ENCODE results near the gene CLCN1. TPM values are rescaled to one million over a fixed set of nuclear protein-coding genes. Genes with fewer than 3 reads are reported as not detected.

The CLCN1 gene
- total RNA-seq, 1 experiment from 2014 or later = not detected

- no TSS peak for BruUV-seq (replicated peaks)
- Histone ChIP-seq H3K27me3 (replicated peaks; ENCODE audit: insufficient read depth, low read depth, low read length, poor library complexity) (no peaks in the 10 kb centered on the region), H3K4me3 (ENCODE audit: low read depth, low read length, poor library complexity, severe bottlenecking) (no peak overlapping the region), H3K4me1 (ENCODE audit: insufficient read depth, low read length, poor library complexity, severe bottlenecking) (no peaks in the 10 kb centered on the region), H3K27ac (ENCODE audit: low read depth, low read length, poor library complexity, severe bottlenecking) (no peak overlapping the region), H3K9me3 (ENCODE audit: low read depth, low read length, poor library complexity, severe bottlenecking) (no peaks in the 10 kb centered on the region), H3K36me3 (ENCODE audit: insufficient read depth, low read length, poor library complexity, severe bottlenecking) (peaks cover 24% of the 10 kb centered on the region)
- intact Hi-C loops (cut with micrococcal nuclease; ENCODE audit: unreplicated experiment) = no loop called here
- CTCF ChIA-PET = no interaction called here
- DNase-seq (ENCODE audit: low spot score) = no peak
- POLR2A ChIA-PET (ENCODE audit: low non-redundant PET) = no interaction called here
- TF ChIP-seq CTCF (conservative IDR thresholded peaks at IDR 0.05; ENCODE audit: low read depth, low read length) = no peak
- TF ChIP-seq EZH2 (IDR thresholded peaks at IDR 0.05; ENCODE audit: borderline replicate concordance, low read depth, low read length, poor library complexity, severe bottlenecking) = no peak
Observed at GRCh38 chr7:143389316-143390103, 73.6 kb downstream of the CLCN1 start.

- ChIA-PET POLR2A (ENCODE audit: low non-redundant PET) (no interaction called here), CTCF (no interaction called here)
- TF ChIP-seq CTCF (conservative IDR thresholded peaks at IDR 0.05; ENCODE audit: low read depth, low read length) = no peak
- TF ChIP-seq EZH2 (IDR thresholded peaks at IDR 0.05; ENCODE audit: borderline replicate concordance, low read depth, low read length, poor library complexity, severe bottlenecking) = no peak
- no peak overlapping the region for H3K4me3 ChIP-seq (ENCODE audit: low read depth, low read length, poor library complexity, severe bottlenecking)
- peaks cover 24% of the 10 kb centered on the region for H3K36me3 ChIP-seq (ENCODE audit: insufficient read depth, low read length, poor library complexity, severe bottlenecking)
- intact Hi-C loops (cut with micrococcal nuclease; ENCODE audit: unreplicated experiment) = no loop called here
- no peak for DNase-seq (ENCODE audit: low spot score)
- H3K9me3 ChIP-seq (ENCODE audit: low read depth, low read length, poor library complexity, severe bottlenecking) = no peaks in the 10 kb centered on the region
- H3K27me3 ChIP-seq (replicated peaks; ENCODE audit: insufficient read depth, low read depth, low read length, poor library complexity) = no peaks in the 10 kb centered on the region
- no peaks in the 10 kb centered on the region for H3K4me1 ChIP-seq (ENCODE audit: insufficient read depth, low read length, poor library complexity, severe bottlenecking)
- no peak overlapping the region for H3K27ac ChIP-seq (ENCODE audit: low read depth, low read length, poor library complexity, severe bottlenecking)
- BruUV-seq (replicated peaks) = no TSS peak
Observed at GRCh38 chr7:143390104-143390772, 74.3 kb downstream of the CLCN1 start.

GRCh38 chr7:143390773-143391317 is 74.9 kb downstream of the CLCN1 start:
- Histone ChIP-seq H3K36me3 (ENCODE audit: insufficient read depth, low read length, poor library complexity, severe bottlenecking) (peaks cover 24% of the 10 kb centered on the region), H3K4me1 (ENCODE audit: insufficient read depth, low read length, poor library complexity, severe bottlenecking) (no peaks in the 10 kb centered on the region), H3K27ac (ENCODE audit: low read depth, low read length, poor library complexity, severe bottlenecking) (no peak overlapping the region), H3K9me3 (ENCODE audit: low read depth, low read length, poor library complexity, severe bottlenecking) (no peaks in the 10 kb centered on the region), H3K4me3 (ENCODE audit: low read depth, low read length, poor library complexity, severe bottlenecking) (no peak overlapping the region), H3K27me3 (replicated peaks; ENCODE audit: insufficient read depth, low read depth, low read length, poor library complexity) (no peaks in the 10 kb centered on the region)
- POLR2A ChIA-PET (ENCODE audit: low non-redundant PET) = no interaction called here
- BruUV-seq (replicated peaks) = TSS peak; percentile 84
- intact Hi-C loops (cut with micrococcal nuclease; ENCODE audit: unreplicated experiment) = no loop called here
- no peak for DNase-seq (ENCODE audit: low spot score)
- no peak for TF ChIP-seq CTCF (conservative IDR thresholded peaks at IDR 0.05; ENCODE audit: low read depth, low read length)
- no peak for TF ChIP-seq EZH2 (IDR thresholded peaks at IDR 0.05; ENCODE audit: borderline replicate concordance, low read depth, low read length, poor library complexity, severe bottlenecking)
- CTCF ChIA-PET = no interaction called here

Measured in A673 (cell line).